Loucy (cell line): ENCODE data around the gene CEBPB.

Experiments used
- CTCF ChIP-seq: fragments of 200-600 bp; sonication (generic); conservative IDR thresholded peaks from 2 replicates; pipeline ENCODE4 v1.5.1; 2014; ENCODE audit warnings: mild to moderate bottlenecking, antibody characterized with exemption, low read length
- EZH2phosphoT487 ChIP-seq: fragments of 200-600 bp; IDR thresholded peaks from 2 replicates; pipeline ENCODE4 v1.6.1; 2018; ENCODE audit warnings: antibody characterized with exemption, mild to moderate bottlenecking, moderate library complexity, borderline replicate concordance

GRCh38 chr20:50141018-50141675, 49.5 kb upstream of the CEBPB start:
- TF ChIP-seq CTCF, result no peak
- no peak for TF ChIP-seq EZH2phosphoT487
